Fibroblast of mammary gland (primary cell): ENCODE measurements around the gene HRH2.

Experiments
- DNase-seq: peaks from one replicate; pipeline ENCODE4 v3.0.0-alpha.2; 2010; ENCODE audit warnings: low read depth
- H3K4me3 ChIP-seq: 2 replicates; pipeline ENCODE4 v1.5.1; 2011; ENCODE audit warnings: low read depth, mild to moderate bottlenecking, low read length, moderate library complexity; ENCODE audit not compliant: control insufficient read depth
- CTCF ChIP-seq: conservative IDR thresholded peaks from 2 replicates; pipeline ENCODE4 v1.5.1; 2011; ENCODE audit warnings: low read depth, low read length, inconsistent platforms; ENCODE audit not compliant: control insufficient read depth, insufficient read depth

HRH2 gene

GRCh38 chr5:175710326-175710725 is 52.5 kb downstream of the HRH2 start:
- no peak for DNase-seq
- no peak for TF ChIP-seq CTCF
- H3K4me3 ChIP-seq = no peak overlapping the region

GRCh38 chr5:175711031-175711430 is 53.2 kb downstream of the HRH2 start:
- no peak overlapping the region for H3K4me3 ChIP-seq
- no peak for DNase-seq
- TF ChIP-seq CTCF = no peak

DNA sequence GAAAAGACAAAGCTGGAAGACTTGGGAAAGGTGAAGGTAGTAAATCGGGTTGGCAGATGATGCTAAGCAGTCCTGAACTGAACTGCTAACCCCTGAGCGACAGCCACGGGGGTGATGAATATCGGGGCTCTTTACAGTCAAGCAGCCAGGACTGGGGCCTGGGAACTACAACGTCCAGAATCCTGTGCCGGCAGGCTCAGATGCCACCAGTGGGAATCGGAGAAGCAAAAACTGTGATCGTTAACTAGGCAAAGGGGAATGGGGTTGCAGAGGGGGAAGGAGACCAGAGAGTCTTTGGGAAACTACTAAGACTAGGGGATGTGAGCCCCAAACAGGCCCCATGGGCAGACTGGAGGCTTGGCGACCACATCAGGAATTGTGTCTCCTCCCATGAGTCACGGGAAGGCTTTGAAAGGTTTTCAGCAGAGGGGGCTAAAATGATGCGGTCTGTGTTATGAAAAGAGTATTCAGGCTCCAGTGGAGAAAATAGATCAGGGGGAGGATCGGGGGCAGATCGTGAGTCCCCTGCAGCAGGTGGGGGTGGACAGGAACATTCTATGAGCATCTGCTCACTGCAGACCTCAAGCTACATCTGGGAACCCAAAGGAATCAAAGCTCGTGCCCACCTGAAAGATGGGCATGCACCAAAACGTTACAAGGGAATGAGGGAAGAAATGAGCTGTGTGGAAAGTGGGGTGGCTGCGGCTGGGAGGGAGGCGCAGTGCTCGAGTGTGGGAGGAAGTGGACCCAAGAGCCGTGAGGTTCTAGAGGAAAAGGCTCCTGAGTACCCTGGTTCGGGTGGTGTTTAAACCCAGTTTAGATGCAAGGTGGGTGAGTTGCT is 53.8 kb downstream of the HRH2 start:
- DNase-seq = no peak
- H3K4me3 ChIP-seq = no peak overlapping the region
- no peak for TF ChIP-seq CTCF

DNA sequence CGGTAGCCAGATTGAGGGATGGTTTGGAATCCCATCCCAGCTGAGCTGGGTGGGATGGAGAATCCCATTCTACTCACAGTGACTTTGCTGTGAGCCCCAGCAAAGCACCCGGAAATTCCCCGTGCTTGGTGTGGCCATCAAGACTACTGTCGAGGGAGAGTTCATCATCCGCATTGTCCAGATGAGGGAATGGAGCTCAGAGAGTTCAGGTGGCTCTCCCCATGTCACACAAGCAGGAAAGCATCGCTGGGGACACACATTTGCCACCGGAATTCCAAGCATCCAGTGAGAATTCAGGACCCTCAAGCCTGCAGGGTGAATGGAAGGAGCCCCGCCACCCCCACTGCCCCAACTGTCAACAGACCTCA is 54.4 kb downstream of the HRH2 start:
- no peak for TF ChIP-seq CTCF
- no peak overlapping the region for H3K4me3 ChIP-seq
- no peak for DNase-seq

GRCh38 chr5:175712681-175713085 is 54.8 kb downstream of the HRH2 start:
- no peak for DNase-seq
- TF ChIP-seq CTCF = no peak
- H3K4me3 ChIP-seq = no peak overlapping the region

DNA sequence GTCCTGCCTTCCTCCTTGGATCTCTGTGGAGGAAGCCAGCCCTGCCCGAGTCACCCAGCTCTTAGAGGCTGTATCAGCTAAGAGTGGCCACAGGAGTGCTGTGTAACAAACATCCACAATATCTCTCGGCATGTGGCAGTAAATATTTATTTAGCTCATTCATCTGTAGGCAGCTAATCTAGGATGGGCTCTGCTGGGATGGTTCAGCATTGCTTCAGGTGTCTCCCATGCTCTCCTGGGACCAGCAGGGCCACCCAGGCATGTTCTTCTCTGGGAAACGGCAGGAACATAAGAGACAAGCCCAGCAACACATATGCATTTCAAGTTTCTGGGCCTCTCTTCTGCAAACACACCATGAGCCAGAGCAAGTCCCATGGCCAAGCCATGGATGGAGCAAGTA is 56.1 kb downstream of the HRH2 start:
- no peak overlapping the region for H3K4me3 ChIP-seq
- no peak for TF ChIP-seq CTCF
- DNase-seq = no peak
